ENCODE results near the gene ADRA1B. TPM values are rescaled to one million over a fixed set of nuclear protein-coding genes. Genes with fewer than 3 reads are reported as not detected.

The ADRA1B gene
- total RNA-seq, 2 experiments from 2014 or later, result not detected

DNA sequence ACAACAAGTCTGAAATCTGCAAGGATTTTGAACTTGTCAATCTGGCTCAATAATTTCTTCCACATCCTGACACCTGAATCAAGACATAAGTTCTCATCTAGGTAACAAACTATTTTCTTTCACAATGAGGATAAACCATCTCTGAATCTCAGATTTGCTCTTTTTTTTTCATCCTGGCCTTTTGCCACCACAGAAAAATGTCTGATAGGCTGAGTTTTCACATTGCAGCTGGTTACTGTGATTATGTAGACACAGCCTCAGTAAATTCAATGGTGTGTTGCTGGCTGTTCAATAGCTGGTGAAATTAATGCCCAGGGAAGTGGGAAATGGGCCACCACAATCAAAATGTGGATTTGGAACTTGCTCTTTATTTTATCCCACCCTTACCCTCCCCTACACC lies 2.8 kb upstream of the ADRA1B start:
- no peak for ATAC-seq
- Mint-ChIP-seq H3K4me3 (no peak overlapping the region), H3K27me3 (ENCODE audit: low read depth) (peaks cover 37% of the 10 kb centered on the region), H3K4me1 (ENCODE audit: low read depth) (peaks cover 6% of the 10 kb centered on the region), H3K9me3 (ENCODE audit: insufficient read depth) (no peaks in the 10 kb centered on the region), H3K27ac (no peak overlapping the region), H3K36me3 (ENCODE audit: low read depth) (no peaks in the 10 kb centered on the region)
- CTCF ChIA-PET, result no interaction called here
- POLR2A ChIA-PET, result no interaction called here
- no peak for DNase-seq

- ATAC-seq (no peak), DNase-seq (no peak)
- Mint-ChIP-seq H3K4me3 (no peak overlapping the region), H3K27me3 (ENCODE audit: low read depth) (peaks cover 45% of the 10 kb centered on the region), H3K27ac (no peak overlapping the region), H3K36me3 (ENCODE audit: low read depth) (no peaks in the 10 kb centered on the region), H3K9me3 (ENCODE audit: insufficient read depth) (no peaks in the 10 kb centered on the region), H3K4me1 (ENCODE audit: low read depth) (peaks cover 6% of the 10 kb centered on the region)
- ChIA-PET CTCF (interaction anchor here (0.9 to 1.5 kb wide), 2 partner anchors 10 to 70 kb away, joined by 4 read pairs; no protein-coding TSS in a partner anchor), POLR2A (no interaction called here)
Observed at GRCh38 chr5:159916841-159917761, 819 bp downstream of the ADRA1B start.

DNA sequence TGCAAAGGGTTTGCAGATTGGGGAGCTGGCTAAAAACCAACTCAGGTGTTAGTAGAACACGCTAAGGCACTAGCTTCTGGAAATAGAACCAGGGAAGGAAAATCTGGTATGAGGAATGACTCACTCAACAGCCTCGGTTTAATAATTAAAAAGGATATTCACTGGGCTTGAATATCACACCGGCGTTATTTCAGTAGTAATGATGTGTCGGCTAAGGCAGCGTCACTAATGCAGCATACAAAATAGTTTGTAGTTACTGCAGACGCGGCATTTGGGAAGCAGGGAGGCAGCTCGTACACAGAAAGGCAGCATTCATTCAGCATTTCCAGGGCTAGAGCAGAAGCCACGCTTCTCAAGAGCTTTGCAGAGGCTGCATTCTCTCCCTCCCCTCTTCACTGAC lies 1.7 kb downstream of the ADRA1B start:
- no peak for ATAC-seq
- ChIA-PET POLR2A (no interaction called here), CTCF (interaction anchor here (1.5 kb wide), 1 partner anchor 69 kb away, joined by 4 read pairs; no protein-coding TSS in a partner anchor)
- no peaks in the 10 kb centered on the region for H3K36me3 Mint-ChIP-seq (ENCODE audit: low read depth)
- H3K4me1 Mint-ChIP-seq (ENCODE audit: low read depth), result peaks cover 6% of the 10 kb centered on the region
- no peaks in the 10 kb centered on the region for H3K9me3 Mint-ChIP-seq (ENCODE audit: insufficient read depth)
- H3K27ac Mint-ChIP-seq, result no peak overlapping the region
- no peak overlapping the region for H3K4me3 Mint-ChIP-seq
- H3K27me3 Mint-ChIP-seq (ENCODE audit: low read depth), result peaks cover 45% of the 10 kb centered on the region
- DNase-seq, result no peak

DNA sequence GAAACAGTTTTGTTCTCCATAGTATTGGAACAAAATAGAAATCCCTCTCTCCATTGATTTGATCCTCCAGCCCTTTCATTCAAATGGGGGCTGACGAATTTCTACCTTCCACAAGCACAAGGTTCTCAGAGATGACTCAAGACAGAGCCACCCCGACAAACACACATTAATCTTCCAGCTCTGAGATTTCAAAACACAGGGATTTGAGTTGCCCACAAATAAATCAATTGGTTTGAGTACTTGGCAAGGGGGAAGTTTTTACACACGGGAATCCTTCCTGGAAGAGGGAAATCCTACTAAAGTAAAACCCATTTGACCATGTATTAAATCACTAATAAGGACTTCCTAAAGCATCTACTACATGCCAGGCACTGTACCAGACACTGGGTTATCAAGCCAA lies 5.4 kb downstream of the ADRA1B start:
- no peak overlapping the region for H3K4me3 Mint-ChIP-seq
- H3K27ac Mint-ChIP-seq, result no peak overlapping the region
- ATAC-seq, result no peak
- H3K36me3 Mint-ChIP-seq (ENCODE audit: low read depth), result no peaks in the 10 kb centered on the region
- ChIA-PET CTCF (no interaction called here), POLR2A (interaction anchor here (0.7 kb wide), 1 partner anchor 21 kb away, joined by 3 read pairs; no protein-coding TSS in a partner anchor)
- peaks cover 41% of the 10 kb centered on the region for H3K27me3 Mint-ChIP-seq (ENCODE audit: low read depth)
- DNase-seq, result no peak
- H3K4me1 Mint-ChIP-seq (ENCODE audit: low read depth), result peaks cover 4% of the 10 kb centered on the region
- no peaks in the 10 kb centered on the region for H3K9me3 Mint-ChIP-seq (ENCODE audit: insufficient read depth)

- no peak for ATAC-seq
Observed at GRCh38 chr5:159923008-159923407, 6.7 kb downstream of the ADRA1B start.

GRCh38 chr5:159928122-159928909 lies 12.0 kb downstream of the ADRA1B start:
- H3K4me3 Mint-ChIP-seq, result no peak overlapping the region
- no peak for ATAC-seq
- H3K9me3 Mint-ChIP-seq (ENCODE audit: insufficient read depth), result no peaks in the 10 kb centered on the region
- DNase-seq, result no peak
- ChIA-PET POLR2A (no interaction called here), CTCF (interaction anchor here (0.6 kb wide), 1 partner anchor 322 kb away, joined by 3 read pairs; no protein-coding TSS in a partner anchor)
- H3K36me3 Mint-ChIP-seq (ENCODE audit: low read depth), result no peaks in the 10 kb centered on the region
- peaks cover 34% of the 10 kb centered on the region for H3K27me3 Mint-ChIP-seq (ENCODE audit: low read depth)
- no peak overlapping the region for H3K27ac Mint-ChIP-seq
- H3K4me1 Mint-ChIP-seq (ENCODE audit: low read depth), result peaks cover 4% of the 10 kb centered on the region

More at GRCh38 chr5:159923008-159923407, 6.7 kb downstream of the ADRA1B start:
- no peaks in the 10 kb centered on the region for H3K36me3 Mint-ChIP-seq (ENCODE audit: low read depth)
- CTCF ChIA-PET, result no interaction called here
- no peak overlapping the region for H3K27ac Mint-ChIP-seq
- H3K4me1 Mint-ChIP-seq (ENCODE audit: low read depth), result no peaks in the 10 kb centered on the region
- H3K4me3 Mint-ChIP-seq, result no peak overlapping the region
- no peak for DNase-seq
- POLR2A ChIA-PET, result no interaction called here
- no peaks in the 10 kb centered on the region for H3K9me3 Mint-ChIP-seq (ENCODE audit: insufficient read depth)
- peaks cover 31% of the 10 kb centered on the region for H3K27me3 Mint-ChIP-seq (ENCODE audit: low read depth)

DNA sequence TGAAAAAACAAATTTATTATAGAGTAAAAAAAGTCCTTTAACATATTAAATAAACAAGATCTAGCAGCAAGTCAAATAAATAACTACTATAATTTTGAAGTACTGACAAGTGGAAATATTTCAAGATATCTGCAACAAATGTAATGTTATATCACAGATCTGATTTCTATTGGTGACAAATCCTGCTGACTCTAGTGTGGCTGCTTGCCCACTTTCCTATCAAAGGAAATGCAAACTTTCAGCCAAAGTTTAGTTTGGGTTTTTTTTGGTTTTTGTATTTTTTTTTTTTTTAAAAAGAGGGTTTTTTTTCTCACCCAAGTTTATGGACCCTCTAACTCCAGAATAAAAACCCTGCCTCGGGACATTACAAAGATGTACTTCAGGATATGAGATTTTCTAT lies 12.9 kb downstream of the ADRA1B start:
- Mint-ChIP-seq H3K27me3 (ENCODE audit: low read depth) (peaks cover 35% of the 10 kb centered on the region), H3K4me3 (no peak overlapping the region), H3K4me1 (ENCODE audit: low read depth) (peaks cover 12% of the 10 kb centered on the region), H3K36me3 (ENCODE audit: low read depth) (no peaks in the 10 kb centered on the region), H3K27ac (no peak overlapping the region), H3K9me3 (ENCODE audit: insufficient read depth) (no peaks in the 10 kb centered on the region)
- POLR2A ChIA-PET, result no interaction called here
- DNase-seq (no peak), ATAC-seq (no peak)
- CTCF ChIA-PET, result no interaction called here

GRCh38 chr5:159933531-159934485 lies 17.5 kb downstream of the ADRA1B start:
- Mint-ChIP-seq H3K9me3 (ENCODE audit: insufficient read depth) (no peaks in the 10 kb centered on the region), H3K27ac (no peak overlapping the region), H3K4me1 (ENCODE audit: low read depth) (peaks cover 12% of the 10 kb centered on the region), H3K27me3 (ENCODE audit: low read depth) (peaks cover 30% of the 10 kb centered on the region), H3K4me3 (no peak overlapping the region), H3K36me3 (ENCODE audit: low read depth) (no peaks in the 10 kb centered on the region)
- DNase-seq (peak; percentile 35), ATAC-seq (peak; percentile 58)
- ChIA-PET POLR2A (no interaction called here), CTCF (interaction anchor here (0.9 to 1.3 kb wide), 2 partner anchors 30 to 88 kb away, joined by 3 to 4 read pairs; no protein-coding TSS in a partner anchor)

GRCh38 chr5:159935946-159936345 lies 19.7 kb downstream of the ADRA1B start:
- no peak for DNase-seq
- no peaks in the 10 kb centered on the region for H3K9me3 Mint-ChIP-seq (ENCODE audit: insufficient read depth)
- H3K4me1 Mint-ChIP-seq (ENCODE audit: low read depth), result peaks cover 12% of the 10 kb centered on the region
- no peak overlapping the region for H3K27ac Mint-ChIP-seq
- peaks cover 35% of the 10 kb centered on the region for H3K27me3 Mint-ChIP-seq (ENCODE audit: low read depth)
- no peaks in the 10 kb centered on the region for H3K36me3 Mint-ChIP-seq (ENCODE audit: low read depth)
- no peak overlapping the region for H3K4me3 Mint-ChIP-seq
- ChIA-PET POLR2A (no interaction called here), CTCF (no interaction called here)
- ATAC-seq, result no peak

GRCh38 chr5:159936686-159937329 lies 20.5 kb downstream of the ADRA1B start:
- DNase-seq, result no peak
- Mint-ChIP-seq H3K27ac (no peak overlapping the region), H3K27me3 (ENCODE audit: low read depth) (peaks cover 33% of the 10 kb centered on the region), H3K4me1 (ENCODE audit: low read depth) (peaks cover 12% of the 10 kb centered on the region), H3K36me3 (ENCODE audit: low read depth) (no peaks in the 10 kb centered on the region), H3K9me3 (ENCODE audit: insufficient read depth) (no peaks in the 10 kb centered on the region), H3K4me3 (no peak overlapping the region)
- ATAC-seq, result no peak
- CTCF ChIA-PET, result no interaction called here
- POLR2A ChIA-PET, result no interaction called here

DNA sequence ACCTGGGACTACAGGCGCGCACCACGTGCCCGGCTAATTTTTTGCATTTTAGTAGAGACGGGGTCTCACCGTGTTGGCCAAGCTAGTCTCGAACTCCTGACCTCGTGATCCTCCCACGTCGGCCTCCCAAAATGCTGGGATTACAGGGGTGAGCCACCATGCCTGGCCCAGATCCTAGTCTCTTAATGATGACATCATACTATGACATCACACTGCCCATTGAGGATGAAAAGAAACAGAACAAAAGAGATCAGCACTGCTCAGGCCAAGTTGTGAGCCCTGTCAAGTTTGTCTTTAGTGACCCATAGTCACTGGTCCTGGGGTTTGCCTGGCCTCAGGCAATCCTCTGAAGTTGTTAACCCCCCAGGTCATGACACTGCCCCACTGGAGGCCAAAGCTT lies 21.3 kb downstream of the ADRA1B start:
- no peak overlapping the region for H3K27ac Mint-ChIP-seq
- ATAC-seq (no peak), DNase-seq (no peak)
- no peaks in the 10 kb centered on the region for H3K9me3 Mint-ChIP-seq (ENCODE audit: insufficient read depth)
- H3K36me3 Mint-ChIP-seq (ENCODE audit: low read depth), result no peaks in the 10 kb centered on the region
- ChIA-PET CTCF (no interaction called here), POLR2A (no interaction called here)
- H3K4me3 Mint-ChIP-seq, result no peak overlapping the region
- H3K27me3 Mint-ChIP-seq (ENCODE audit: low read depth), result peaks cover 29% of the 10 kb centered on the region
- H3K4me1 Mint-ChIP-seq (ENCODE audit: low read depth), result peaks cover 12% of the 10 kb centered on the region
